AG20443 (cell line): ENCODE results near the gene MORN1.

Experiments used
- DNase-seq: peaks from one replicate; pipeline ENCODE4 v3.0.0; 2012; ENCODE audit warnings: low spot score, mixed read lengths

MORN1 gene

DNA sequence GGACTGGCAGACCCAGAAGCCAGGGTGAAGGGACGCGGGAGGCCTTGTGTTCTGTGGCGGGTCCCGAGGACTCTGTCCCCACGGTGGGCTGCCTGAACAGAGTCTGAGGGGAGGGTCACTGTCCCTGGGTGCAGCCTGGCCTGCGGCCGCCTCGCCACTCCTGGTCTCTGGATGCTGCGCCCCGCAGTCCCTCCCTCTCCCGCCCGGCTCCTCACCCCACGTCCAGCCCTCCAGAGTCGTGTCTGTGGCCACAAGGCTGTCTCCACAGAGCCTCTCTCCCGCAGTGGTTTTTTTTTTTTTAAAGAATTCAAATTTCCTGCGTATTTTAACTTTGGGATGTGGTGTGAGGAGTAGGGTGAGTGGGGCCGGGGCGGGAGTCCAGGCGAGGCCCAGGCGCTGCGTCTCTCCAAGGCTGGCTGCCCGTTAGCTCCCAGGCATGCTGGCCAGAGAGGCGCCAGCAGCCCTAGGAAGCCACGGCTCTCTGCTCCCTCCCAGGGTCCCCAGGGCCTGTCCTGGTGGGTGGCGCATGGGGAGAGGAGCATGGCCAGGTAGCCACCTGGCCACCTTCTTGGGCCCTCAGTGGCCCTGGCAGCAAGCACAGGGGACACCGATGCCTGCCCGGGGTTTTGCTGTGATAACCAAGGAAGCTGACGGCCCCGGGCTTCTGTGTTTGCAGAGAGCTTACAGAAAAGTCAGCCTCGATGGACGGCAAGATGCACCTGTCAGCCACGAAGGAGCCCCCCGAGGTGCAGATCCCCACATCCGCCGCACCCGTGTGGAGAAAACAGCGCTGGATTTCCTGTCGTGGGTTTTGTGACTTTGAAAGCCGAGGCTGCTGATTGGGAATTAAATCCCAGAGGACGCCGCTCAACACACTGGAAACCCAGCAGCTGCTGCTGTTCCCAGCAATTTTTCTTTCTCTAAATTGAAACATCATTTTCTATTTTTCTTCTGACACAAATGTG, 72.8 kb downstream of the MORN1 start:
- DNase-seq: no peak

DNA sequence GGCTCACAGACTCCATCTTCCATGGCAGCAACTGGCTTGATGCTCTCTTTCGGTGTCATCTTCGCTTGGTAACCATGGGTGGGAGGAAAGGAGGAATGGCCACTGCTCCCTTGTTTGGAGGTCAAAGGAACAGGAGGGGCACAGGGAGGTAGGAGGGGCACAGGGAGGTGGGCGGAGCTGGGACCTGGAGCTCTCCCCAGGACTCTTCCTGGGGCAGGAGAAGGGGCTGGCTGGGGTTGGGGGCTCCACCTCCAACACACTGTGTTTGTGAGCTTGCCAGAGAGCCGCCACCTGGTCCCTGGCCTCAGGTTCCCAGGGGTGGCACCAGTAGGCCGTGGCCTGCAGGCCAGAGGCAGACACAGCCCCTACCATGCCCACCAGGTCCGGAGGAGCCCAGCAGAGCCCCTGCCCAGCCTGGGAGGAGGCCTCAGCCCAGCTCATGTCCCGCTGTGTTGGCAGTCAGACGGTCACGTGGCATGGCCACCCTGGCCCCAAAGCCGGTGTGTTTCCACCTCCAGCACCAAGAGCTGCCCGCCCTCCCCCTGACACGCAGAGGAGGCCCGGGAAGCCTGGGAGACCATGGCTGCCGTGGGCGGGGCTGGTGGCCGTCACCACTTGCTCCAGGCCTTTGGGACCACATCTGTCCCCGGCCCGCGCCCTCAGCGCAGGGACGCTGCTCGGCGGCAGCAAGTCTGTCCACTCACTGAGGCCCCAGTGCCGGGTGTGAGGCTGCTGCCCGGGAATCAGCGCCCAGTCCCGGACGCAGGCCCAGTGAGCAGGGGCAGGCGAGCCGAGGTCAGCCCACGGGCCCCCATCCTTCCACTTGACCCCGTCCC, 73.9 kb downstream of the MORN1 start:
- DNase-seq: no peak

DNA sequence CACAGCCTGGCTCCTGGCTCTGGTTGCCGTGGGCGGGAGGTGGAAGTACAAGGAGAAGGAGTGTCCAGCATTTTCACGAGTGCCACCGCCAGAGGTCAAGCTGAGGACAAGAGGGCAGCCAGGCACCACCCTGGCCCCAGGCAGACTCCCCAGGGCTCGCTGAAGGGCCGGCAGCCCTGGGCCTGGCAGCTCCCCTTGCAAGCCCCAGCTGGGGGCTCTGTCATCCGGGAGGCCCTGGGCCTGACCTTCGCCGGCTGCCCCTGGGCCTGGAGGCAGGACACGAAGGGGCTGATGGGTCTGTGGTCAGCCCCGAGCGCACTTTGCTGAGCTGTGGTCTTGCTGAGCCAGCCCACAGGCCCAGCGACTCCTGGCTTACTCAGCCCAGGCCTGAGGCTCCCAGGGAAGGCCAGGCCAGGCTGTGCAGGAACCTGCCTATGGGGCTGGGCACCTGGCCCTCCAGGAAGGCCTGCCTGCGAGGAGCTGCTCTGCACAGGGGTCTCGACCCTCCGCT, 74.8 kb downstream of the MORN1 start:
- DNase-seq: no peak

DNA sequence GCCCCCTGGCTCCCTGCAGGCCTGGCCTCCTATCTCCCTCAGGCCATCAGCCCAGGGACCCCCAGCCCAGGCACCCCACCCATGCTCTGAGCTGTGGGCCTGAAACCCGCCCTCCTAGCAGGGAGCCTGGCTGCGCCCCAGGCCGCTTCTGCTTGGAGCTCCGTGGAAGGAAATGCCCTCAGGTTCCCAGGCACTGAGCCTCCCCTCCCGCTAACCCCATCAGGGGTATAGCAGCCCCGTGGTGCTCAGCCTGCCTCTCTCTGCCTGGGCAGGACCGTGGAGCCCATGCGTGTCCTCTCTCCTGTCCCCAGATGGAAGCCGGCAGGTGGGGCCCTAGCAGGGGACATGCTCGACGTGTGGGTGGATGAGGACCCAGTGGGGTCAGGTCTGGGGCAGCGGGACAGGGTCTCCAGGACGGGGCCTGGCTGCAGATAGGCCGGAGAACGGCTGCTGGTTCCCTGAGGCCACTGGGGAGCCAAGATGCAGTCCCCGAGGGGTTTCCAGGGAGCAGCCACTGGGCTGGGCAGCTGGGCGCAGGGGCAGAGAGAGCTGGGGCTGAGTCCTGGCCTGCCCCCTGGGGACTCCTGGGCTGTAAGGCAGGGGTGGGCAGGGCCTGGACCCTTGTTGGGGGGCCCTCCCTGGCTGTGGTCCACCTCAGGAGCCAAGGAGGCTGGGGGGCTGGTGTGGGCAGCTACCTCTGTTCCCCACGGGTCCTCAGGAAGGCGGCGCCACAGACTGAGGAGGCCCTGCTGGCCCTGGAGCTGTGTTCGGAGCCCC, 75.5 kb downstream of the MORN1 start:
- DNase-seq: no peak

DNA sequence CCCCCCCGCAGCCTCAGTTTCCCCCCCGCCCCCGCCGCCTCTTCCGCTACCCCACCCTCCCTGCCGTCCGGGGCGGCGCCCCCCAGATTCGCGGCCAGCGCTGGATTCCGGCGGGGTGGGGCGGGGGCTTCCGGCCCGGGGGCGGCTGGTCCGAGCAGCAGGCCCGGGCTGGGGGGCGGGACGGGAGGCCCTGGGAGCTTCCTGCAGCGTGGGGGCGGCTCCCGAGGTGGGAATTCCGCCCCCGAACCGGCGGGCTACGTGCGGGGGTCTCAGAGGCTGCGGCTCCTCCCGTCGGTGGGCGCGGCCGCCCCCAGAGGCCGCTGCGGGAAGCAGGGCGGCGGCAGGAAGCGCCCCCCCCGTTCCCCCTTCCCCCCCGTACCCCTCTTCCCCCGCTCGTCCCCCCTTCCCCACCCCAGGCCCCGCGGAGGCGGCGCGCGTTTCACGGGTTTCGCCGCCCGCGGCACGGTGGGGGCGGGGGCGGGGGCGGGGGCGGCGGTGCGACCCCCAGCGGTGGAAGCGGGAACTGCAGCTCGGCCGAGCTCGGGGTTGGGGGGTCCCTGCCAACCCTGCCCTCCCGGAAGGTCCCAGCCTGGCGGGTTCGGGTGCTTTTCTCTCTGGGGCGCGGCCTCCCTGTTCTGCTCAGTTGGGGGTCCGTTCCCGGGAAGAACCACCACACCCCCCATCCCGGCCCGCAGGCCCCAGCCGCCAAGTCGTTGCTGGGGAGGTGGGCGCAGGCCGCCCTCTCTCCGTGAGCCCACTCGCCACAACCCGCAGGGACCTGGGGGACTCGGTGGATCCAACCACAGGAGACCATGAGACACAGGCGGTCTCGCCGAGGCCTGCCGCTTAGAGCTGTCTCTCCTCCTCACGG, 76.3 kb downstream of the MORN1 start:
- peak; percentile 92 for DNase-seq

DNA sequence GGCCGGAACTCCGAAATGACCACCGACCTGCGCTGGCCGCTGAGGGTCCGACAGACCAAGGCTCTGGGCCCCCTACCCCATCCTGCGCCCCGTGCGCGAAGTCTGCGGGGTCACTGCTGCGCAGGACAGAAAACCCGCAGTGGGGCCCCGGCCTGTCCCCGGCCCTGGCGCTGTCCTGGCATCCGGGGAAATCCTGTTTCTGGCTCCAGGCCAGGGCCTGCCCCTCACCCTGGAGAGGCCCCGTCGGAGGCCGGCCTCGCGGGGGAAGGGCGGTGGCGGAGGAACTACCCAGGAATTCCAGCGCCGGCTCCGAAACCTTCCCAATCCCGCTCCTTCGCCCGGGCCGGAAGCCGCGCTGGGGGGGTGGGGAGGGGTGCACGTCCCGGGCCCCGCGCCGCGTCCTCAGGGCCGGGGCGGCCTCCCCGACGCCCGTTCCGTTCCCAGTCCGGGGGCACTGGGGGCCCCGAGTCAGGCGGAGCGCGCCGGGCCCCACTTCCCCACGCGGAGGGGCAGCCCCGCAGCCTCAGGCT, 77.0 kb downstream of the MORN1 start:
- peak; percentile 87 for DNase-seq

DNA sequence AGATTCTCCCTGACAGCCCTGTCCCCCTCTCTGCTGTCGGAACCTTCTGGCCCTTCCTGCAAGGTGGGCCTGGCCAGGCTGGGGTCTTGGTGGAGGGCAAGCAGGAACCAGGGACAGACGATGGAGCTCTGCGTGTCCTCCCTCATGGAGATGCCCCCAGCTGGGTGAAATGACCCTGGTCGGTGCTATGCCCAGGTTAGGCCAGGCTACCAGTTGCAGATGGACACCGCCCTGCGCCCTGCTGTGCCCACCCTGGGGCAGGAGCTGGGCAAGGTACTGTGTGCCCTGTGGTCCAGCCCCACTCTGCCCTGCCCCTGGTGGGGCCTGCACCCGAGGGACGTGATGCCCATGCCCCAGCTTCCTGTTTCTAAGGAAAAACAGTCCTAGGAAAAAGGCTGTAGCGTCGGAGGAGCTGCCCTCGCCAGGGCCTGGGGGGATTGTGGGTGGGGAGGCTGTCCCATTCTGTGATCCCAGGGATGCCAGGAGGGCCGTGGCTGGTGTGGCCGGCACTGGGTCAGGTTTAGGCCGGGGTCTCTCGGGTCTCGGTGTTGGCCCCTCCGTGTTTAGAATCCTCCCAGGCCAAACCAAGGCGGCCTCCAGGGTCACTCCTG, 77.6 kb downstream of the MORN1 start:
- no peak for DNase-seq

DNA sequence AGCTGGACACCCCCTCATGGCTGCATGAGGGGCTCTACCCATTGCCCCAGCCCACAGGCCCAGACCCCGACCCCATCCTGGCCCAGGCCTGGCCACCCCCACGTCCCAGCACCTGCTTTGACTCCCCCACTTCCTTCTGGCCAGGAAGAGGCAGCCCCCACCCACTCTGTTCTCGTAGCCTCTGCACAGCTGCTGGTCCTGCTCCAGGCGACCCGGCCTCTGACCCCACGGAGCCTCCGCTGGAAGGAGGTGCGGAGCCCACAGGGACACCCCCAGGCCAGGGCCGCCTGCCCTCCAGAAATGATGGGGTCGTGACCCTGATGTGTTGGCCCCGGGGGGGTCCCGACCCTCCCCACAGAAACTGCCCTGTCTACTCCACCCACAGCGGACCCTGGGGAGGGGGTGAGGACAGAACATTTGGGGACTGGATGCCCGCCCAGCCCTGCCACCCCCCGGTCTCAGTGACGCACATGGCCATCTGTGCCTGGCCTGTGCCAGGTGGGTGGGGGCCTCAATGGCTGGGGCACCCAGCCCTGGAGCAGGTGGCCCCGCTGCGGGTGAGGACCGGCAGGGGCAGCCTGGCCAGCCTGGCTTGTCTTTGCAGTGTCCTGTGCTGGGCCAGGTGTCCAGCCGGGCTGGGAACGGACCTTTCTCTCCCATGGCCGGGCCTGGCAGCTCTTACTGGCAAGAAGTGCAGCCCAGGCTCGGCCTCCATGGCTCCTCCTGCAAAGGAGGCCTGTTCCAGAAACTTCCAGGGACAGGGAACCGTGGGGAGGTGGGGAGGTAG, 78.6 kb downstream of the MORN1 start:
- DNase-seq: no peak

DNA sequence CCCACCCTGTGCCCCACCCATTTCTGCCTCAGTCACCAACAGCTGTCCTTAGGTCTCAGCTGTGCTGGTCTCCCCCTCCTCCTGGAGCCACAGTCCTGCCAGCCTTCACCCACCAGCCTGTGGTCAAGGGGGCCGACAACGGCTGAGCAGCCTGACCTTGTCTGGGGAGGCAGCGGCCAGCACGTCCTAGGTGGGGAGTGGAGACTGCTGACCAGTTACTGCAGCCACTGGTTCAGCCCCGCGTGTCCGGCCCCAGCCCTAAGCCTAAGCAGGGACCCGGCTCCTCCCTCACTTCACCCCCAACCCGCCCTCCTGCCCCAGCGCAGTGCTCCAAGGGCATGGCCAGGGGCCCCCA, 79.2 kb downstream of the MORN1 start:
- no peak for DNase-seq

DNA sequence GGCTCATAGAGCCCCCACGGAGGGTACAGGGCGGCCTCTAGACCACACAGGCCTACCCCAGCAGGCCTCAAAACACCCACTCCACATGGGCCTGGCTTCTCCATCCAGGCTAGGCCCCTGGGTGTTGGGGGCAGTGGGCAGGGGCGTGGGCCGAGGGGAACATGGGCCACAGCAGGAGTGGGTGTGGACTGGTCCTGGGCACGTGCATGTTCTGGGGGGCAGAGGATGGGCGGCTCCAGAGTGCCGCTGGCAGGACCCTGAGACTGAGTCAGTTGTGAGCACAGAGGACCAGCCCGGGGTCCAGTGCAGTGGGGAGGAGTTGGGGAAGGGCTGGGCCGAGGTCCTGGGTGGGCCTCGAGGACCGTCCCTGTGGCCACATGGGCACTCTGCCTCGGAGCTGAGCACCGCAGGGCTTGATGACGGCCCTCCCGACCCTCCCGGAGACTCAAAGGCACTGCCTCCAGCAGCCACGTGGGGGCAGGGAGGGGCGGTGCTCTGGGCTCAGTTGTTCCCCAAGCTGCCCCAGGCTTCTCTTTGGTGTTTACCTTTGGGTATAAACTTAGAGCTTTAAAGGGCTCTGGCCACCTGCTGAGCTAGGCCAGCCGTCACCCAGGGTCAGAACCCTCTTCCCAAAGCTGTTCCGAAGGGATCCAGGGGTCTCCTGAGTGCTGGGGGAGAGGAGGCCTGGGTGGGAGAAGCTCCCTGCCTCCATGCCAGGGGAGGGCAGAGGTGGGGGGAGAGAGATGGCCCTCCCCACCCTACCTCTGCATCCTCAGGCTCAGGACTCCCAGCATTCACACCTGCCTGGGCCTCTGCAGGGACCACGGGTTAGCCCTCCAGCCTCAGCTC, 79.9 kb downstream of the MORN1 start:
- peak; percentile 79 for DNase-seq

DNA sequence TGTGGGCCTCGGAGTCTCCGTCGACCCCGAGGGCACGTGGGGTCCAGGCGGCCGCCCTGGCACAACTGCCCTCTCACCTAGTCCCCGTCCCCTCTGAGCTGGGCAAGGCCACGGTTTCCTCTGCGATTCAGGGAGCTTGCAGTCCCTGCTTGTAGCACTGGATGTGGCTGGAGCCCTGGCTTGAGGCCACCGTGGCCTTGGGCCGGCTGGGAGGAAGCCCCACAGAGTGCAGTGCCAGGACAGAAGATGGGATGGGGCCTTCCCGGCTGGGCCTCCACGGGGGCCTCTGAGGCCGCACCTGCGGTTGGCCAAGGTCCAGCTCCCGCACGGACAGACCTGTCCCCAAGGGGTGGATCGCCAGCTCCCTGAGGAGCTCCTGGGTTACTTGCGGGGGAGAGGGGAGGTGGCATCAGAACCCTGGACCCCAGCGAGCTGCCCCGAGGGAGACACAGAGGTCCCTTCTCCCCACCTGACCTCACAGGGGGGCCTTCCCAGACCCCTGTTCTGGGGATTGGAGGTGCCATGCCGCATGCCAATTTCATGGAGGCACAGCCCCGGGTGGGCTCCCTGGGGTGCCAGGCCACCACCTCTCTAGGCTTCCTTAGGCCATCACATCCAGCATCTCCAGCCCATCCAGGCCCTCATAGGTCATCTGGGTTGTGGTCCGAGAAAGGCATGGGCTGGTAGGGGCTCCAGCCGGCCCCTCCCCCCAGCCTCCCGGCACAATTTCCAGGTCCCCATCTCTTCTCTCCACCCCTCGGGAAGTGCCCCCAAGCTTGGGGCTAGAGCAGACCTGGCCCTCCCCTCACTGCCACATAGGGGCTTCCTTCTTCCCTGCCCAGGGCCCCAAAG, 80.8 kb downstream of the MORN1 start:
- no peak for DNase-seq

DNA sequence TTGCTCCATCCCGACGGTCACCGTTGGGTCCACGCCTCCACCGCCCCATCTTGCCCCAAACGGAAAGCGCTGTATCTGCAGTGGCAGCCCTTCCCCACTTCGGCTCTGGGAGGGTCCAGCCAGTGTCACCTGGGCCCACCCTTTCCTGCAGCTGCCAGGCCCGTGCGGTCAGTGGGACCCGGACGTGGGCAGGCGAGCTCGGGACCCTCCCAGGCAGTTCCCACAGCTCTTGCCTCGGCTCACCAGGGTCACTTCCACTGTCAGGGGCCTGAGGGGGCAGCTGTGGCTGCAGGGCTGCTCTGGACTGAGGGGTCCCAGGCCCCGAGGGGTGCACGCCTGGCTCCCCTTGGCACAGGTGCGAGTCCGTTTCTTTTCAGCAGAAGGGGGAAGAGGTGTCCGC, 82.5 kb downstream of the MORN1 start:
- DNase-seq: no peak

DNA sequence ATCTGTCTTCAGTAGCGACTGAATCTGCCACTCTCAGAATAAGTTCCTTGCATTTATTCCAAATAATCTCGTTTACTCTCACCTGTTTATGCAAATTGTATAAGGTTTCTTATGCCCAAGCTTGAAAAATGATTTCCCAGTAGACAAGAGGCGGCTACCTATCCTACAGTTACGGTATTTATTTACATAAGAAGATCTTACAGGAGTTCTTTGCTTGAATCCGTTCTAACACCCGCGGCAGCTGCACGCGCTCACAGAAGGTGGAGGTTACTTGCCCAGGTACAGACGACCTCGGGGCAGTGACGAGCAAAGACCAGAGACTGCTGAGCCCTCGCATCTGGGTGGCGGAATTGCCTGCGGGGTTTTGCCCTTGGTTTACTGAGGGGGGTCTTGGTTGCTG, 83.4 kb downstream of the MORN1 start:
- DNase-seq: no peak

DNA sequence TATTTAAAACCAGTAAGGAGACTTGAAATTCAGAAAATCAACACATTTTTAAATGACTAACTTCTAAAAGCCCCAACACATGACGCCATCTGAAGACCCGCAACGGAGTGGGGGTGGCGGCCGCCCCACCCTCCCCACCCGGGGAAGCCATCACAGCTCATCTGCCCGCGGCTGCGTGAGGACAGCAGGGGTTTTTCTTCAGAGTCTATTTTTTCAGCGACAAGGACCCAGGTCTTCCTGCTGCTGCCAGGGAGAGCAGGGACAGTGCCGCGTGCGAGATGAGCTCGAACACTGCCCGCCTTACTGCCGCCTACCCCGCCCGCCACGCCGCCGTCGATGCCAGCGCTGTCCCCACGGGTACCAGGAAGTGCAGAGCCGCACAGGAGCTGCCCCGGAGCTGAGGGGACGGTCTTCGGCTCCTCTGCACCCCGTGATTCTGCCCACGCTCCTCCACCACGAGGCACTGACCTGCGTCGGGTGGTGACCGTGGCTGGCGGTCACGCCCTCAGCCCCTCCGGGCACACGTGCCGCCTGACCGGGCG, 84.2 kb downstream of the MORN1 start:
- DNase-seq: no peak

DNA sequence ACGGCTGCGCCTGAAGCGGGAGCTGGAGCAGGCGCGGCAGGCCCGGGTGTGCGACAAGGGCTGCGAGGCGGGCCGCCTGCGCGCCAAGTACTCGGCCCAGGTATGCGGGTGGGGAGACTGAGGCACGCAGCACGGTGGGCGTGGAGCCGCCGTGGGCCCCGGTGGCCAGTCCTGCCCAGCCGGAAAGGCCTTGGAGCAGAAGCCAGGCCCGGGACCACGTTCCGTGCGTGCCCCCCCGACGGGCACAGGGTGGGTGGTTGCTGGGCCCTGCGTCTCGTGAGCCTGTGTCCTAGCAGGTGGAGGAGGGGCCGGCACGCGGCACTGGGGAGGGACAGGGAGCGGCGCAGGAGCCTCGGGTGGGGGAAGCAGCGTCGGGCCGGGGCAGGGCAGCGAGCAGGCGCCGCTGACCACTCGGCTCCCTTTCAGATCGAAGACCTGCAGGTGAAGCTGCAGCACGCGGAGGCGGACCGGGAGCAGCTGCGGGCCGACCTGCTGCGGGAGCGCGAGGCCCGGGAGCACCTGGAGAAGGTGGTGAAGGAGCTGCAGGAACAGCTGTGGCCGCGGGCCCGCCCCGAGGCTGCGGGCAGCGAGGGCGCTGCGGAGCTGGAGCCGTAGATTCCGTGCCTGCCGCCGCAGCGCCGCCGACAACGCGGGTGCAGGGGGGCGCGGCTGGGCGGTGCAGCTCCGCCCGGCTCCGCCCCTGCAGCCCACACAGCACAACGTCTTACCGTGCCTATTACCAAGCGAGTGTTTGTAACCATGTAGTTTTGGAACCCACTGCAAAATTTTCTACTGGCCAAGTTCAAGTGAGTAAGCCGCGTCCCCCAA, 85.0 kb downstream of the MORN1 start:
- DNase-seq: no peak

DNA sequence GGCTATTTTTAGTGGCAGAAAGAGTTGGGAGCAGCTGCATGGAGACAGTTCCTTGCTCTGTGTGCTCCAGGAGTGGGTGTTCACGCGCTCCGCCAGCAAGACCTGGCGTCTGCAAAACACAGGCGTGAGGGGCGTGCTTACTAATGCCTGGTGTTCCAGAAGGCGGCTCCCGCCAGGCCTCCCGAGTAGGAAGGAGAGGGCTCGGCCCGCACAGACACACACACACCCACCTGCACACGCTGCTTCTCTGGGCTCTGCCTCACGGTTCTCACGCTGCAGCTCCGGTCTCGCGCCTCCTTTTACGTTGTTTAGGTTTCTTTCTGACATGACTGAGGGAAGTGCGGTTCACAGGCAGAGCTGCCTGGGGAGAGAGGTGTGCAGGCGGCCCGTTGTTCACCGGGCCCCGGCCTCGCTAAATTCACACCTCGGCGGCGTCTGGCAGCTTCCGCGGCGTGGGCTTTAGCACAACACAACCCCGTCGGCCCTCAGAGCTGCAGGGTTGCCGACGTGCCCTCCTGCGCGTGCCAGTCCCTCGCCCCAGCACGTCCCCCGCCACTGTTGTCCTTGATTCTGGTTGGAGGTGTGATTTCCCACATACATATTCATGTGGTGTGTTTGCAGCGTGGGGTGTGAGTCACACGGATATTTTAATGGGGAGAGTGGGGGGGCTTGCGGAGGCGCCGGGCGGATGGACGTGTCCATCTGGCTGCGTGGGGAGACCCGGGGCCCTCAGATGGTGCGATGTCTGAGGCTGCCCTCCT, 86.3 kb downstream of the MORN1 start:
- no peak for DNase-seq
